Kidney (tissue), 14 donors: ENCODE results near the gene CHIT1. TPM values are rescaled to one million over a fixed set of nuclear protein-coding genes. Genes with fewer than 3 reads are reported as not detected.

Source experiments
- DNase-seq, 5 donors: peaks; one replicate each; pipeline ENCODE4 v3.0.0-alpha.2; 2013 to 2020
- FAIRE-seq: peaks from 2 replicates; lab custom pipeline; 2012; peaks lifted over from hg19 to GRCh38; lab: Jason Lieb, UNC
- H3K27ac ChIP-seq, 2 donors: one replicate each; pipeline ENCODE4 v1.7.0; 2013; ENCODE audit warnings: low read depth in 2 of 2, low read length in 2 of 2, inconsistent platforms in 1 of 2
- H3K27me3 ChIP-seq: one replicate; pipeline ENCODE4 v1.7.1; 2013; ENCODE audit warnings: low read length, inconsistent platforms; ENCODE audit not compliant: control insufficient read depth, insufficient read depth
- H3K36me3 ChIP-seq, 3 donors: one replicate each; pipeline versions ENCODE4 v1.7.0 to v1.7.1; 2013; ENCODE audit warnings: low read length in 3 of 3, control low read depth in 1 of 3, inconsistent platforms in 1 of 3; ENCODE audit not compliant: insufficient read depth in 3 of 3, control insufficient read depth in 2 of 3
- H3K4me1 ChIP-seq, 3 donors: one replicate each; pipeline versions ENCODE4 v1.7.0 to v1.7.1; 2013; ENCODE audit warnings: low read length in 3 of 3, inconsistent platforms in 1 of 3, low read depth in 1 of 3; ENCODE audit not compliant: control insufficient read depth in 2 of 3, insufficient read depth in 2 of 3
- H3K4me3 ChIP-seq, 3 donors: one replicate each; pipeline versions ENCODE4 v1.7.0 to v1.8.1; 2013; ENCODE audit warnings: low read length in 3 of 3, control low read depth in 1 of 3, inconsistent platforms in 1 of 3
- H3K9ac ChIP-seq, 3 donors: one replicate each; pipeline versions ENCODE4 v1.7.0 to v1.7.1; 2013; ENCODE audit warnings: low read length in 3 of 3, control low read depth in 1 of 3, inconsistent platforms in 1 of 3
- H3K9me3 ChIP-seq, 3 donors: one replicate each; pipeline versions ENCODE4 v1.7.0 to v1.7.1; 2013; ENCODE audit warnings: low read length in 3 of 3, control low read depth in 1 of 3, inconsistent platforms in 1 of 3; ENCODE audit not compliant: control insufficient read depth in 2 of 3, insufficient read depth in 1 of 3
- intact Hi-C: fragments of 100-400 bp; cut with DNase I; formaldehyde crosslinking; loops from one replicate; pipeline ENCODE4 v1.11.1; 2022
- polyA plus RNA-seq: library from polyadenylated mRNA; stranded (reverse); fragments of 350-450 nt; fragmentation: Illumina TruSeq; extraction: RNeasy Lipid Tissue Mini Kit (QIAGEN cat#74804); gene quantifications from one replicate; pipeline ENCODE4 v1.2.3, GENCODE V29; 2014; ENCODE audit warnings: low read depth, low replicate concordance; ENCODE audit not compliant: insufficient read depth
- total RNA-seq: library from RNA; stranded (reverse); fragmentation: NEBNext Ultra II Directional; extraction: Animal tissue kit (Norgen Biotek cat#: 25700); gene quantifications from one replicate; pipeline ENCODE4 v1.2.1, GENCODE V29; 2021
- TF ChIP-seq, protein P1 (sequence below): IDR thresholded peaks from 3 replicates; pipeline ENCODE4 v1.5.1; 2012; ENCODE audit warnings: mild to moderate bottlenecking, moderate library complexity, borderline replicate concordance; ENCODE audit not compliant: insufficient read depth; ENCODE audit errors: extremely low read depth
- donor health status: control.
- donor health status: control.
- donor health status: control.
- donor health status: control.
- donor health status: control.
- donor health status: DM: yes; HTN: yes; CAD: no.
- donor health status: Normal renal cell carcinoma (clear cell type).

Gene CHIT1
- total and polyA plus RNA-seq, 2 donors from 2014 or later: 1.1 TPM; not detected in 1

DNA sequence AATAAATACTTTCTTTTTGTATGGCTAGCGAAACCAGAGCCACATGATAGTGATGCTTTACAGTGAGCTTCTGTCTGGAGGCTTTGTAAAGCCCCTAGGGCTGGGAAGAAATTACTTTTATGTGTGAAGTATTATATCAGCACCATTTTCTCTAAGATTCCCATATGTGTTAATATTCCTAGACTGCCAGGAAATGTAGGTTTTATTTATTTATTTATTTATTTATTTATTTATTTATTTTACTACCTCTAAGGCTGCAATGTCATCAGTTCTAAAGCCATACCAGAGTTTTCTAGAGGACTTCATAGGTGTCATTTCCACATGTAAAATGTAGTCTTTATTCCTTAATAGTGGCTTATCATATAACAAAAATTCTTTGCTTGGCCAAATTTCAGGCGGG lies 38.5 kb downstream of the CHIT1 start:
- Histone ChIP-seq H3K36me3 (no peaks in the 10 kb centered on the region), H3K27me3 (no peaks in the 10 kb centered on the region), H3K9ac (no peak overlapping the region), H3K27ac (no peak overlapping the region), H3K4me3 (no peak overlapping the region), H3K4me1 (peaks cover 0 to 4% (median 3%) of the 10 kb centered on the region in 3 donors), H3K9me3 (no peaks in the 10 kb centered on the region)
- TF ChIP-seq, protein P1, sequence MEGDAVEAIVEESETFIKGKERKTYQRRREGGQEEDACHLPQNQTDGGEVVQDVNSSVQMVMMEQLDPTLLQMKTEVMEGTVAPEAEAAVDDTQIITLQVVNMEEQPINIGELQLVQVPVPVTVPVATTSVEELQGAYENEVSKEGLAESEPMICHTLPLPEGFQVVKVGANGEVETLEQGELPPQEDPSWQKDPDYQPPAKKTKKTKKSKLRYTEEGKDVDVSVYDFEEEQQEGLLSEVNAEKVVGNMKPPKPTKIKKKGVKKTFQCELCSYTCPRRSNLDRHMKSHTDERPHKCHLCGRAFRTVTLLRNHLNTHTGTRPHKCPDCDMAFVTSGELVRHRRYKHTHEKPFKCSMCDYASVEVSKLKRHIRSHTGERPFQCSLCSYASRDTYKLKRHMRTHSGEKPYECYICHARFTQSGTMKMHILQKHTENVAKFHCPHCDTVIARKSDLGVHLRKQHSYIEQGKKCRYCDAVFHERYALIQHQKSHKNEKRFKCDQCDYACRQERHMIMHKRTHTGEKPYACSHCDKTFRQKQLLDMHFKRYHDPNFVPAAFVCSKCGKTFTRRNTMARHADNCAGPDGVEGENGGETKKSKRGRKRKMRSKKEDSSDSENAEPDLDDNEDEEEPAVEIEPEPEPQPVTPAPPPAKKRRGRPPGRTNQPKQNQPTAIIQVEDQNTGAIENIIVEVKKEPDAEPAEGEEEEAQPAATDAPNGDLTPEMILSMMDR: no peak
- no peak for FAIRE-seq
- DNase-seq: no peak
- intact Hi-C loops: no loop called here

DNA sequence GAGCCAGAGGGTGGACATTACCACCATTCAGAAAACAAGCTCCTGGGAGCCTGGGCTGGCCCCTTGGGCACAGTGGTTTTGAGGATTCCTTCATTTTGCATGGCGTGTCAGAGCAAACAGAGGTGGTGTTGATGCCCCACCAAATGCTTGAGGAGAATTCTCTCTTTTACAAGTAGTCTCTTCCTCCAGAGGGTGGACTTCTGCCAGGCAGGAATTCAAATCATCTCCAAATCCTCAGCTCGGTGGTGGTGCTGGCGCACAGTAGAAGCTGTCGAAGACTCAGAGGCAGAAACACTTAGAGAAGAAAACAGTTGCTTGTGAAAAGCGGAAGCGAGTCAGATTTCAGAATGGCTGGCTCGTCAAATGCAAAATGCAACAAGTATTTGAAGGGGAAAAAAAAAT lies 39.5 kb downstream of the CHIT1 start:
- no peaks in the 10 kb centered on the region for H3K36me3 ChIP-seq
- no peak for FAIRE-seq

GRCh38 chr1:203188686-203189232 lies 40.7 kb downstream of the CHIT1 start:
- intact Hi-C loops: no loop called here
- H3K4me3 ChIP-seq: no peak overlapping the region
- no peaks in the 10 kb centered on the region for H3K36me3 ChIP-seq
- H3K27me3 ChIP-seq: no peaks in the 10 kb centered on the region
- no peak for FAIRE-seq
- no peak for DNase-seq
- TF ChIP-seq, protein P1: no peak
- H3K27ac ChIP-seq: no peak overlapping the region
- no peaks in the 10 kb centered on the region for H3K9me3 ChIP-seq
- H3K4me1 ChIP-seq: peaks cover 0 to 4% (median 3%) of the 10 kb centered on the region in 3 donors
- no peak overlapping the region for H3K9ac ChIP-seq

More for the DNA sequence above, 39.5 kb downstream of the CHIT1 start:
- intact Hi-C loops: no loop called here
- Histone ChIP-seq H3K27me3 (no peaks in the 10 kb centered on the region), H3K4me1 (peaks cover 0 to 4% (median 3%) of the 10 kb centered on the region in 3 donors), H3K9me3 (no peaks in the 10 kb centered on the region), H3K27ac (no peak overlapping the region), H3K9ac (no peak overlapping the region), H3K4me3 (no peak overlapping the region)
- DNase-seq: no peak
- TF ChIP-seq, protein P1: no peak
